HepG2 (cell line): ENCODE measurements around the gene GPR83. TPM values are rescaled to one million over a fixed set of nuclear protein-coding genes. Genes with fewer than 3 reads are reported as not detected.

Experiments used
- CBX1 ChIP-seq: IDR thresholded peaks from one replicate; pipeline ENCODE4 v1.6.1; 2016; ENCODE audit warnings: antibody characterized with exemption, low read depth
- GABPB1 ChIP-seq: IDR thresholded peaks from 2 replicates; pipeline ENCODE4 v1.6.1; 2016; ENCODE audit warnings: mild to moderate bottlenecking, missing genetic modification reagents, moderate library complexity, missing compliant biosample characterization
- GATAD2A ChIP-seq: IDR thresholded peaks from 2 replicates; pipeline ENCODE4 v1.6.1; 2016
- KAT8 ChIP-seq: IDR thresholded peaks from 2 replicates; pipeline ENCODE4 v1.6.1; 2016; ENCODE audit warnings: missing genetic modification reagents, missing compliant biosample characterization
- MBD4 ChIP-seq: IDR thresholded peaks from 2 replicates; pipeline ENCODE4 v1.6.1; 2012; ENCODE audit warnings: low read length, inconsistent platforms, borderline replicate concordance
- NFE2 ChIP-seq: sonication (generic); formaldehyde crosslinking; IDR thresholded peaks from 2 replicates; pipeline ENCODE4 v1.4.0; 2020; ENCODE audit warnings: missing genetic modification reagents
- NFE2L2 ChIP-seq: fragments of 150-350 bp; IDR thresholded peaks from 2 replicates; pipeline ENCODE4 v1.6.1; 2014; ENCODE audit warnings: low read length
- POLR2G ChIP-seq: fragments of 200-400 bp; formaldehyde crosslinking; IDR thresholded peaks from 2 replicates; pipeline ENCODE4 v1.6.1; 2018; ENCODE audit warnings: mild to moderate bottlenecking, low read depth, low read length, moderate library complexity
- RXRB ChIP-seq: IDR thresholded peaks from 2 replicates; pipeline ENCODE4 v1.6.1; 2016; ENCODE audit warnings: borderline replicate concordance, missing genetic modification reagents, missing compliant biosample characterization
- SALL2 ChIP-seq: sonication (generic); formaldehyde crosslinking; IDR thresholded peaks from 2 replicates; pipeline ENCODE4 v1.8.1; 2023; ENCODE audit warnings: mild to moderate bottlenecking, missing genetic modification reagents, inconsistent platforms
- TEAD2 ChIP-seq: sonication (generic); formaldehyde crosslinking; IDR thresholded peaks from 2 replicates; pipeline ENCODE4 v1.9.0; 2021; ENCODE audit warnings: missing genetic modification reagents
- THAP11 ChIP-seq: IDR thresholded peaks from 2 replicates; pipeline ENCODE4 v1.6.1; 2016; ENCODE audit warnings: missing biosample characterization, missing genetic modification reagents
- ZFP41 ChIP-seq: sonication (generic); formaldehyde crosslinking; IDR thresholded peaks from 2 replicates; pipeline ENCODE4 v1.4.0; 2020; ENCODE audit warnings: mild to moderate bottlenecking, missing genetic modification reagents, borderline replicate concordance
- ZFYVE20 ChIP-seq: sonication (generic); formaldehyde crosslinking; IDR thresholded peaks from 2 replicates; pipeline ENCODE4 v1.8.0; 2023; ENCODE audit warnings: low read depth, mild to moderate bottlenecking, moderate library complexity, missing genetic modification reagents, borderline replicate concordance
- ZNF207 ChIP-seq: fragments of 450-650 bp; IDR thresholded peaks from 2 replicates; pipeline ENCODE4 v1.6.1; 2016; ENCODE audit warnings: antibody characterized with exemption, borderline replicate concordance
- ZNF230 ChIP-seq: sonication (generic); formaldehyde crosslinking; IDR thresholded peaks from 2 replicates; pipeline ENCODE4 v1.4.0; 2020; ENCODE audit warnings: mild to moderate bottlenecking, missing genetic modification reagents
- ZNF326 ChIP-seq: sonication (generic); formaldehyde crosslinking; IDR thresholded peaks from 2 replicates; pipeline ENCODE4 v1.4.0; 2020; ENCODE audit warnings: missing genetic modification reagents, borderline replicate concordance
- ZNF335 ChIP-seq: sonication (generic); formaldehyde crosslinking; IDR thresholded peaks from 2 replicates; pipeline ENCODE4 v1.4.0; 2020; ENCODE audit warnings: missing genetic modification reagents
- ZNF567 ChIP-seq: sonication (generic); formaldehyde crosslinking; IDR thresholded peaks from 2 replicates; pipeline ENCODE4 v1.8.1; 2023; ENCODE audit warnings: mild to moderate bottlenecking, missing genetic modification reagents, borderline replicate concordance
- ZNF616 ChIP-seq: sonication (generic); formaldehyde crosslinking; IDR thresholded peaks from 2 replicates; pipeline ENCODE4 v1.5.0; 2020; ENCODE audit warnings: low read depth, mild to moderate bottlenecking, missing genetic modification reagents
- ZUFSP ChIP-seq: sonication (generic); formaldehyde crosslinking; IDR thresholded peaks from 2 replicates; pipeline ENCODE4 v1.9.0; 2021; ENCODE audit warnings: missing genetic modification reagents, mild to moderate bottlenecking, borderline replicate concordance
- ZZZ3 ChIP-seq: sonication (generic); formaldehyde crosslinking; IDR thresholded peaks from 2 replicates; pipeline ENCODE4 v1.4.0; 2020; ENCODE audit warnings: missing genetic modification reagents, mild to moderate bottlenecking, borderline replicate concordance
- polyA plus RNA-seq, 8 experiments: library from polyadenylated mRNA; depleted of rRNA in 3 of 8; stranded (reverse) in 7 of 8; unstranded in 1 of 8; fragments of >200 nt; fragmentation: Illumina TruSeq in 4 of 8; extraction: Trizol in 4 of 8; gene quantifications; 2 replicates each; pipeline versions ENCODE4 v1.2.1 to v1.2.3, GENCODE V29; 2011 to 2016; ENCODE audit warnings: low read depth in 4 of 8, missing spikeins in 1 of 8, mixed read lengths in 1 of 8; ENCODE audit not compliant: insufficient read depth in 1 of 8
- total RNA-seq, 5 experiments: library from RNA; depleted of rRNA; stranded (reverse); fragments of >200 nt; fragmentation: Illumina TruSeq; extraction: Trizol; gene quantifications; 2 replicates each; pipeline ENCODE4 v1.2.3, GENCODE V29; 2016; ENCODE audit warnings: low read depth in 1 of 5
- TF ChIP-seq, protein P1 (sequence below): sonication (generic); formaldehyde crosslinking; IDR thresholded peaks from 2 replicates; pipeline ENCODE4 v1.4.0; 2020; ENCODE audit warnings: missing genetic modification reagents, borderline replicate concordance
- TF ChIP-seq, protein P2 (sequence below): sonication (generic); formaldehyde crosslinking; IDR thresholded peaks from 2 replicates; pipeline ENCODE4 v1.4.0; 2020; ENCODE audit warnings: missing genetic modification reagents
- TF ChIP-seq, protein P3 (sequence below): sonication (generic); formaldehyde crosslinking; IDR thresholded peaks from 2 replicates; pipeline ENCODE4 v1.5.0; 2020; ENCODE audit warnings: missing genetic modification reagents, mild to moderate bottlenecking, borderline replicate concordance

Gene GPR83
- total and polyA plus RNA-seq, 2 of the 13 experiments (the other 11 are each of a cell fraction or from before 2014, with no cell fraction given): 0.04 to 0.11 TPM

DNA sequence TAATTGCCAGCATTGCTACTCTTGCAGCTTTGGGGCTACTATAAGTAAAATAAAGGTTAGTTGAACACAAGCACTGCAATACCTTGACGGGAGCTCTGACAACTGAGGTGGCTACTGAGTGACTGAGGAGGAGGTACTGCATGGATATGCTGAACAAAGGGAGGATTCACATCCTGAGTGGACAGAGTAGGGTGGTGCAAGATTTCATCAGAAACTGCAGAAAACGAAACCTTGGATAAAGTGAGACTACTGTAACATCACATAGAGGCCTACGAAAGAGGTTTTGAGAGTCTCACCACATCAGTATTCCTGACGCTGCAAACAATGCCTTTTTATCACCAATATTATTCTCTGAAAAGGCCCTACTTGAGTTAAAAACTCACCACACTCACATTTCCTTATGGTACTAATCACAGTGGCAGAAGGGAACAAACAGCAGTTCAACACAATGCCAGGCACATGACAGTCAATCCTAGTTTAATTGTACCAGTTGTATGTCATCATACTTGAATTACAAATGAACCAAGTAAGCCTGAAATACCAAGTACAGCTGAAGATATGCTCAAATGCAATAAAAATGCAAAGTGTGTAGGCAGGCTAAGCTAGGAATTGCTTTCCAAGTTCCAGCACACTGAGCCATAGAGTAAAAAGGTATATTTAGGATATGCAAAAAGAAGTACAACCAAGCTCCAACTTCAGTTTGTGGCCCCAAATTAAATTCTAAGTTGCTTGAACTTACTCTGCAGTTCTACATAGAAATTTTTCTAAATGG is 4.0 kb upstream of the GPR83 start (continued):
- TF ChIP-seq ZFYVE20 (CRISPR knock-in tag) (no peak), KAT8 (CRISPR knock-in tag) (peak; percentile 49; the same call in 1 of the 2 replicates), ZZZ3 (no peak), ZNF230 (no peak), THAP11 (CRISPR knock-in tag) (peak; percentile 68), GATAD2A (peak; percentile 59), RXRB (CRISPR knock-in tag) (no peak), NFE2 (CRISPR knock-in tag) (no peak), CBX1 (no peak), GABPB1 (CRISPR knock-in tag) (no peak), TEAD2 (CRISPR knock-in tag) (no peak), ZUFSP (CRISPR knock-in tag) (no peak), ZNF335 (CRISPR knock-in tag) (no peak), POLR2G (peak; percentile 38; the same call in 1 of the 2 replicates), NFE2L2 (no peak), MBD4 (no peak), ZNF616 (CRISPR knock-in tag) (no peak), ZFP41 (CRISPR knock-in tag) (no peak), SALL2 (CRISPR knock-in tag) (no peak), ZNF567 (CRISPR knock-in tag) (no peak), ZNF326 (CRISPR knock-in tag) (no peak), ZNF207 (no peak)
- TF ChIP-seq, protein P1, sequence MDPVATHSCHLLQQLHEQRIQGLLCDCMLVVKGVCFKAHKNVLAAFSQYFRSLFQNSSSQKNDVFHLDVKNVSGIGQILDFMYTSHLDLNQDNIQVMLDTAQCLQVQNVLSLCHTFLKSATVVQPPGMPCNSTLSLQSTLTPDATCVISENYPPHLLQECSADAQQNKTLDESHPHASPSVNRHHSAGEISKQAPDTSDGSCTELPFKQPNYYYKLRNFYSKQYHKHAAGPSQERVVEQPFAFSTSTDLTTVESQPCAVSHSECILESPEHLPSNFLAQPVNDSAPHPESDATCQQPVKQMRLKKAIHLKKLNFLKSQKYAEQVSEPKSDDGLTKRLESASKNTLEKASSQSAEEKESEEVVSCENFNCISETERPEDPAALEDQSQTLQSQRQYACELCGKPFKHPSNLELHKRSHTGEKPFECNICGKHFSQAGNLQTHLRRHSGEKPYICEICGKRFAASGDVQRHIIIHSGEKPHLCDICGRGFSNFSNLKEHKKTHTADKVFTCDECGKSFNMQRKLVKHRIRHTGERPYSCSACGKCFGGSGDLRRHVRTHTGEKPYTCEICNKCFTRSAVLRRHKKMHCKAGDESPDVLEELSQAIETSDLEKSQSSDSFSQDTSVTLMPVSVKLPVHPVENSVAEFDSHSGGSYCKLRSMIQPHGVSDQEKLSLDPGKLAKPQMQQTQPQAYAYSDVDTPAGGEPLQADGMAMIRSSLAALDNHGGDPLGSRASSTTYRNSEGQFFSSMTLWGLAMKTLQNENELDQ (CRISPR knock-in tag): no peak
- TF ChIP-seq, protein P2, sequence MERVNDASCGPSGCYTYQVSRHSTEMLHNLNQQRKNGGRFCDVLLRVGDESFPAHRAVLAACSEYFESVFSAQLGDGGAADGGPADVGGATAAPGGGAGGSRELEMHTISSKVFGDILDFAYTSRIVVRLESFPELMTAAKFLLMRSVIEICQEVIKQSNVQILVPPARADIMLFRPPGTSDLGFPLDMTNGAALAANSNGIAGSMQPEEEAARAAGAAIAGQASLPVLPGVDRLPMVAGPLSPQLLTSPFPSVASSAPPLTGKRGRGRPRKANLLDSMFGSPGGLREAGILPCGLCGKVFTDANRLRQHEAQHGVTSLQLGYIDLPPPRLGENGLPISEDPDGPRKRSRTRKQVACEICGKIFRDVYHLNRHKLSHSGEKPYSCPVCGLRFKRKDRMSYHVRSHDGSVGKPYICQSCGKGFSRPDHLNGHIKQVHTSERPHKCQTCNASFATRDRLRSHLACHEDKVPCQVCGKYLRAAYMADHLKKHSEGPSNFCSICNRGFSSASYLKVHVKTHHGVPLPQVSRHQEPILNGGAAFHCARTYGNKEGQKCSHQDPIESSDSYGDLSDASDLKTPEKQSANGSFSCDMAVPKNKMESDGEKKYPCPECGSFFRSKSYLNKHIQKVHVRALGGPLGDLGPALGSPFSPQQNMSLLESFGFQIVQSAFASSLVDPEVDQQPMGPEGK: no peak
- TF ChIP-seq, protein P3, sequence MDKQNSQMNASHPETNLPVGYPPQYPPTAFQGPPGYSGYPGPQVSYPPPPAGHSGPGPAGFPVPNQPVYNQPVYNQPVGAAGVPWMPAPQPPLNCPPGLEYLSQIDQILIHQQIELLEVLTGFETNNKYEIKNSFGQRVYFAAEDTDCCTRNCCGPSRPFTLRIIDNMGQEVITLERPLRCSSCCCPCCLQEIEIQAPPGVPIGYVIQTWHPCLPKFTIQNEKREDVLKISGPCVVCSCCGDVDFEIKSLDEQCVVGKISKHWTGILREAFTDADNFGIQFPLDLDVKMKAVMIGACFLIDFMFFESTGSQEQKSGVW (CRISPR knock-in tag): no peak
